ENCODE results near the gene NAV1. TPM values are rescaled to one million over a fixed set of nuclear protein-coding genes. Genes with fewer than 3 reads are reported as not detected.
"Not testable (repeated sequence)": the region's sequence is repeated elsewhere in the genome, so short reads cannot be mapped to it uniquely, and the experiment has no call there.

Gene NAV1
- 1 to 10 TPM; 2.8 to 6.9 (median 4.7) TPM for total RNA-seq
- 1.8 TPM for total RNA-seq (2013)
- 0.29 to 10.0 (median 5.2) reads per million in 29 experiments for total RNA-seq

GRCh38 chr1:201538612-201539551 lies at the start of gene NAV1:
NAV1 (plus strand) TSS chr1:201539127; CDS start chr1:201622885, 83,758 bp downstream.
- Histone ChIP-seq H3K27ac (ENCODE audit: low read length) (no peak within 1 kb of the TSS), H3K9me3 (no peaks in the 10 kb centered on the region), H3K27me3 (replicated peaks in 1 of 2; ENCODE audit: control insufficient read depth in 2 of 2, extremely low read depth in 1 of 2, insufficient read depth in 2 of 2, low read length in 1 of 2) (peaks cover 0 to 52% of the 10 kb centered on the region in 2 experiments), H3K4me3 (ENCODE audit: control insufficient read depth in 1 of 2, extremely low read depth in 1 of 2, low read length in 1 of 2) (peak within 1 kb of the TSS; percentile 7 to 35), H3K4me1 (ENCODE audit: control insufficient read depth in 1 of 2, extremely low read depth in 1 of 2, insufficient read depth in 2 of 2, low read length in 2 of 2) (peaks cover 0 to 20% of the 10 kb centered on the region in 2 experiments), H3K36me3 (ENCODE audit: control insufficient read depth in 2 of 2, extremely low read depth in 1 of 2, insufficient read depth in 1 of 2, low read length in 1 of 2) (no peaks in the 10 kb centered on the region)
- H3K4me1 Mint-ChIP-seq, result peaks cover 10 to 22% (median 22%) of the 10 kb centered on the region in 3 donors
- ChIA-PET CTCF (no interaction called here), POLR2A (no interaction called here)
- peaks cover 0 to 4% (median 0%) of the 10 kb centered on the region in 3 donors for H3K9me3 Mint-ChIP-seq
- H3K4me3 Mint-ChIP-seq, result peak within 1 kb of the TSS; percentile 70 to 78 (median 73)
- peaks cover 57 to 65% of the 10 kb centered on the region in 2 donors for H3K27me3 Mint-ChIP-seq
- DNase-seq, result no peak
- 2% methylated on average over 85 of the region's 93 CpGs for WGBS (ENCODE audit: insufficient coverage)
- H3K27ac Mint-ChIP-seq, result no peak within 1 kb of the TSS
- peak; percentile 14 to 46 (median 43) for ATAC-seq (replicated peaks in 1 of 4)
- H3K36me3 Mint-ChIP-seq, result peaks cover 8% of the 10 kb centered on the region

- Mint-ChIP-seq H3K36me3 (peaks cover 62% of the 10 kb centered on the region), H3K27me3 (no peaks in the 10 kb centered on the region), H3K4me1 (no peaks in the 10 kb centered on the region), H3K4me3 (no peak overlapping the region), H3K27ac (no peak overlapping the region), H3K9me3 (no peaks in the 10 kb centered on the region)
- POLR2A ChIA-PET, result no interaction called here
- peaks cover 20 to 61% of the 10 kb centered on the region in 2 donors for H3K36me3 ChIP-seq (ENCODE audit: control insufficient read depth in 2 of 2, extremely low read depth in 1 of 2, insufficient read depth in 1 of 2, low read length in 1 of 2)
- ATAC-seq (replicated peaks in 1 of 4) (no peak), DNase-seq (no peak)
- H3K4me3 ChIP-seq (ENCODE audit: control insufficient read depth in 1 of 2, extremely low read depth in 1 of 2, low read length in 1 of 2), result no peak overlapping the region
- H3K27ac ChIP-seq (ENCODE audit: low read length), result no peak overlapping the region
- CTCF ChIA-PET, result no interaction called here
- 100% methylated on average over 5 of the region's 6 CpGs for WGBS (ENCODE audit: insufficient coverage)
- H3K27me3 ChIP-seq (replicated peaks in 1 of 2; ENCODE audit: control insufficient read depth in 2 of 2, extremely low read depth in 1 of 2, insufficient read depth in 2 of 2, low read length in 1 of 2), result no peaks in the 10 kb centered on the region
- no peaks in the 10 kb centered on the region for H3K9me3 ChIP-seq
- H3K4me1 ChIP-seq (ENCODE audit: control insufficient read depth in 1 of 2, extremely low read depth in 1 of 2, insufficient read depth in 2 of 2, low read length in 2 of 2), result no peaks in the 10 kb centered on the region
These were observed 49.2 kb upstream of the NAV1 start for GRCh38 chr1:201489643-201490261.

GRCh38 chr1:201490708-201491131 lies 48.2 kb upstream of the NAV1 start:
- Mint-ChIP-seq H3K9me3 (no peaks in the 10 kb centered on the region), H3K4me1 (no peaks in the 10 kb centered on the region), H3K4me3 (no peak overlapping the region), H3K36me3 (peaks cover 63% of the 10 kb centered on the region), H3K27me3 (no peaks in the 10 kb centered on the region), H3K27ac (no peak overlapping the region)
- POLR2A ChIA-PET, result interaction anchor here in 1 of 2 donors (0.5 kb wide), 1 partner anchor 9 kb away, joined by 4 read pairs; no protein-coding TSS in a partner anchor
- DNase-seq (no peak), ATAC-seq (replicated peaks in 1 of 4) (no peak)
- Histone ChIP-seq H3K4me3 (ENCODE audit: control insufficient read depth in 1 of 2, extremely low read depth in 1 of 2, low read length in 1 of 2) (no peak overlapping the region), H3K27ac (ENCODE audit: low read length) (no peak overlapping the region), H3K27me3 (replicated peaks in 1 of 2; ENCODE audit: control insufficient read depth in 2 of 2, extremely low read depth in 1 of 2, insufficient read depth in 2 of 2, low read length in 1 of 2) (no peaks in the 10 kb centered on the region), H3K36me3 (ENCODE audit: control insufficient read depth in 2 of 2, extremely low read depth in 1 of 2, insufficient read depth in 1 of 2, low read length in 1 of 2) (peaks cover 15 to 63% of the 10 kb centered on the region in 2 donors), H3K4me1 (ENCODE audit: control insufficient read depth in 1 of 2, extremely low read depth in 1 of 2, insufficient read depth in 2 of 2, low read length in 2 of 2) (no peaks in the 10 kb centered on the region), H3K9me3 (no peaks in the 10 kb centered on the region)
- CTCF ChIA-PET, result interaction anchor here in 1 of 2 donors (0.6 kb wide), 1 partner anchor 33 kb away, joined by 3 read pairs; no protein-coding TSS in a partner anchor
- WGBS (ENCODE audit: insufficient coverage), result 94% methylated on average over 2 of the region's 3 CpGs

- CTCF ChIA-PET, result interaction anchor here in 1 of 2 donors (0.7 kb wide), 1 partner anchor 21 kb away, joined by 3 read pairs; no protein-coding TSS in a partner anchor
- Histone ChIP-seq H3K9me3 (no peaks in the 10 kb centered on the region), H3K4me1 (ENCODE audit: control insufficient read depth in 1 of 2, extremely low read depth in 1 of 2, insufficient read depth in 2 of 2, low read length in 2 of 2) (no peaks in the 10 kb centered on the region), H3K4me3 (ENCODE audit: control insufficient read depth in 1 of 2, extremely low read depth in 1 of 2, low read length in 1 of 2) (no peak overlapping the region), H3K27me3 (replicated peaks in 1 of 2; ENCODE audit: control insufficient read depth in 2 of 2, extremely low read depth in 1 of 2, insufficient read depth in 2 of 2, low read length in 1 of 2) (no peaks in the 10 kb centered on the region), H3K36me3 (ENCODE audit: control insufficient read depth in 2 of 2, extremely low read depth in 1 of 2, insufficient read depth in 1 of 2, low read length in 1 of 2) (peaks cover 15 to 58% of the 10 kb centered on the region in 2 donors), H3K27ac (ENCODE audit: low read length) (no peak overlapping the region)
- H3K9me3 Mint-ChIP-seq, result no peaks in the 10 kb centered on the region
- no peaks in the 10 kb centered on the region for H3K4me1 Mint-ChIP-seq
- peak overlapping the region in 1 of 2 donors; percentile 11 for H3K27ac Mint-ChIP-seq
- H3K27me3 Mint-ChIP-seq, result no peaks in the 10 kb centered on the region
- POLR2A ChIA-PET, result no interaction called here
- 100% methylated on average over 1 of the region's 3 CpGs for WGBS (ENCODE audit: insufficient coverage)
- DNase-seq (no peak), ATAC-seq (replicated peaks in 1 of 4) (no peak)
- no peak overlapping the region for H3K4me3 Mint-ChIP-seq
- peaks cover 65% of the 10 kb centered on the region for H3K36me3 Mint-ChIP-seq
These were observed 46.9 kb upstream of the NAV1 start for GRCh38 chr1:201491896-201492511.

GRCh38 chr1:201493026-201493656 lies 45.8 kb upstream of the NAV1 start:
- POLR2A ChIA-PET; H3K27me3 Mint-ChIP-seq; H3K4me3 Mint-ChIP-seq; H3K4me1 ChIP-seq (ENCODE audit: control insufficient read depth in 1 of 2, extremely low read depth in 1 of 2, insufficient read depth in 2 of 2, low read length in 2 of 2); H3K9me3 Mint-ChIP-seq; H3K27ac Mint-ChIP-seq; H3K9me3 ChIP-seq; H3K27ac ChIP-seq (ENCODE audit: low read length); DNase-seq; H3K27me3 ChIP-seq (replicated peaks in 1 of 2; ENCODE audit: control insufficient read depth in 2 of 2, extremely low read depth in 1 of 2, insufficient read depth in 2 of 2, low read length in 1 of 2); H3K4me3 ChIP-seq (ENCODE audit: control insufficient read depth in 1 of 2, extremely low read depth in 1 of 2, low read length in 1 of 2); H3K4me1 Mint-ChIP-seq; ATAC-seq (replicated peaks in 1 of 4): not testable (repeated sequence)
- 100% methylated on average over 1 of the region's 3 CpGs for WGBS (ENCODE audit: insufficient coverage)
- H3K36me3 Mint-ChIP-seq, result peaks cover 55% of the 10 kb centered on the region
- CTCF ChIA-PET, result interaction anchor here (0.7 to 2.3 kb wide), 2 partner anchors 20 kb away, joined by 3 to 6 read pairs; no protein-coding TSS in a partner anchor
- H3K36me3 ChIP-seq (ENCODE audit: control insufficient read depth in 2 of 2, extremely low read depth in 1 of 2, insufficient read depth in 1 of 2, low read length in 1 of 2), result peaks cover 15 to 49% of the 10 kb centered on the region in 2 donors
